Natural killer cell (primary cell): ENCODE measurements around the gene ZDHHC21. TPM values are rescaled to one million over a fixed set of nuclear protein-coding genes. Genes with fewer than 3 reads are reported as not detected.

Experiments used
- ATAC-seq, 3 donors: fragments of 150-1000 bp in 2 of 3; fragments of 200-7000 bp in 1 of 3; cut with Tn5 transposase; 1 replicate in 1 of 3; 2 replicates in 2 of 3; pipeline ENCODE4 v1.10.0; 2021; ENCODE audit warnings: mild to moderate bottlenecking in 2 of 3, moderate library complexity in 2 of 3
- DNase-seq, 2 donors: peaks; one replicate each; pipeline versions ENCODE4 v3.0.0 to v3.0.0-alpha.2; 2013 to 2021; ENCODE audit warnings: mixed read lengths in 1 of 2
- H3K27ac ChIP-seq: one replicate; pipeline ENCODE4 v1.5.1; 2013; ENCODE audit warnings: mild to moderate bottlenecking, low read length
- H3K27me3 ChIP-seq: one replicate; pipeline ENCODE4 v1.6.1; 2013; ENCODE audit warnings: low read length; ENCODE audit not compliant: control insufficient read depth, insufficient read depth
- H3K36me3 ChIP-seq: one replicate; pipeline ENCODE4 v1.6.1; 2013; ENCODE audit warnings: low read length; ENCODE audit not compliant: control insufficient read depth, insufficient read depth
- H3K4me1 ChIP-seq: one replicate; pipeline ENCODE4 v1.6.1; 2013; ENCODE audit warnings: low read length; ENCODE audit not compliant: control insufficient read depth, insufficient read depth
- H3K4me3 ChIP-seq: one replicate; pipeline ENCODE4 v1.5.1; 2013; ENCODE audit warnings: low read length
- H3K9me3 ChIP-seq: one replicate; pipeline ENCODE4 v1.6.1; 2013; ENCODE audit warnings: low read length; ENCODE audit not compliant: control insufficient read depth, insufficient read depth
- H3K27ac Mint-ChIP-seq, 2 donors: one replicate each; pipeline ENCODE4 v1.8.0; 2022; ENCODE audit warnings: mild to moderate bottlenecking in 2 of 2, mixed read lengths in 2 of 2, moderate library complexity in 1 of 2
- H3K27me3 Mint-ChIP-seq, 2 donors: one replicate each; pipeline ENCODE4 v1.8.0; 2022; ENCODE audit warnings: low read depth in 2 of 2, mixed read lengths in 2 of 2
- H3K36me3 Mint-ChIP-seq: one replicate; pipeline ENCODE4 v1.8.0; 2022; ENCODE audit warnings: mixed read lengths
- H3K4me1 Mint-ChIP-seq, 2 donors: one replicate each; pipeline ENCODE4 v1.8.0; 2022; ENCODE audit warnings: mixed read lengths in 2 of 2
- H3K4me3 Mint-ChIP-seq: one replicate; pipeline ENCODE4 v1.8.0; 2022; ENCODE audit warnings: mild to moderate bottlenecking, moderate library complexity, mixed read lengths
- H3K9me3 Mint-ChIP-seq, 2 donors: one replicate each; pipeline ENCODE4 v1.8.0; 2022; ENCODE audit warnings: mixed read lengths in 2 of 2
- CTCF ChIP-seq: fragments of 200-600 bp; IDR thresholded peaks from one replicate; pipeline ENCODE4 v1.8.0; 2022; ENCODE audit warnings: antibody characterized with exemption
- WGBS: methylation state at CpG from one replicate; pipeline ENCODE4 v1.1.7; 2013; ENCODE audit warnings: missing lambda C conversion rate; ENCODE audit not compliant: insufficient coverage; 5-methylcytosine and 5-hydroxymethylcytosine counted together
- intact Hi-C: fragments of 100-400 bp; cut with micrococcal nuclease; formaldehyde crosslinking; loops from one replicate; pipeline ENCODE4 v1.14.2; 2022
- total RNA-seq, 4 donors: library from RNA; stranded (reverse); fragments of 120-200 nt in 1 of 4; gene quantifications; one replicate each; pipeline versions ENCODE4 v1.2.3 to v1.2.4, GENCODE V29; 2013 to 2022

ZDHHC21 gene
- total RNA-seq, 3 donors from 2014 or later (not counting 1 experiment from before 2014, with no cell fraction given), result 9.2 to 17.8 (median 12.9) TPM

GRCh38 chr9:14652729-14653377 is 40.4 kb downstream of the ZDHHC21 start:
- Mint-ChIP-seq H3K4me1 (peaks cover 0 to 7% of the 10 kb centered on the region in 2 donors), H3K36me3 (peaks cover 24% of the 10 kb centered on the region), H3K9me3 (peaks cover 2 to 7% of the 10 kb centered on the region in 2 donors), H3K27me3 (no peaks in the 10 kb centered on the region), H3K27ac (no peak overlapping the region), H3K4me3 (no peak overlapping the region)
- Histone ChIP-seq H3K4me3 (no peak overlapping the region), H3K27ac (no peak overlapping the region), H3K36me3 (peaks cover 13% of the 10 kb centered on the region), H3K4me1 (no peaks in the 10 kb centered on the region), H3K27me3 (no peaks in the 10 kb centered on the region), H3K9me3 (no peaks in the 10 kb centered on the region)
- intact Hi-C loops, result loop anchor here (2.0 kb wide), 1 partner anchor 16 kb away; no protein-coding TSS in a partner anchor
- TF ChIP-seq CTCF, result no peak
- 94% methylated on average over 2 of the region's 4 CpGs for WGBS
- no peak for ATAC-seq
- DNase-seq, result no peak

DNA sequence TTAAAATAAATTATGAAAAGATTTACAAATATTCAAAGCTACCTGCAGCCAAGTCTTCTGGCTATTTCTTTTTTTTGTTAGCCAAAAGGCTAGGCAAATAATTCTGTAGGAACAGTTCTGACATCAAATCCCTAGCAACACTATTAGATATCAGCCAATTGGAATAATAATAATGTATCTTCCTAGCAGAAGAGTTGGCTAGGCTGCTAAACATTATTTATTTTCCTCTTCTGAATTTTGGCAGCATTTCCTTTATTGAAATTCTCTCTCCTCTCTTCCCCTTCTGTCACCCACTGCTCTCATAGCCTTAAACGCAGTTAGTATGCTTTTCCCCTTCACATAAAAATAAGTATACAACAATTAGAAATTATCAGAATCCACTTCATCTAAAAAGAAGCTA is 42.6 kb downstream of the ZDHHC21 start:
- Mint-ChIP-seq H3K9me3 (peaks cover 2 to 7% of the 10 kb centered on the region in 2 donors), H3K27ac (no peak overlapping the region), H3K4me1 (peaks cover under 1 to 20% of the 10 kb centered on the region in 2 donors), H3K27me3 (no peaks in the 10 kb centered on the region), H3K36me3 (peaks cover 24% of the 10 kb centered on the region), H3K4me3 (no peak overlapping the region)
- no peak for DNase-seq
- H3K27ac ChIP-seq, result no peak overlapping the region
- no peaks in the 10 kb centered on the region for H3K9me3 ChIP-seq
- H3K36me3 ChIP-seq, result peaks cover 9% of the 10 kb centered on the region
- WGBS, result 100% methylated on average over 1 of the region's 1 CpG
- no peak for ATAC-seq
- TF ChIP-seq CTCF, result no peak
- H3K27me3 ChIP-seq, result no peaks in the 10 kb centered on the region
- intact Hi-C loops, result no loop called here
- no peak overlapping the region for H3K4me3 ChIP-seq
- no peaks in the 10 kb centered on the region for H3K4me1 ChIP-seq

- Histone ChIP-seq H3K9me3 (no peaks in the 10 kb centered on the region), H3K4me3 (no peak overlapping the region), H3K27ac (no peak overlapping the region), H3K36me3 (no peaks in the 10 kb centered on the region), H3K27me3 (no peaks in the 10 kb centered on the region), H3K4me1 (no peaks in the 10 kb centered on the region)
- WGBS, result 100% methylated on average over 2 of the region's 3 CpGs
- Mint-ChIP-seq H3K4me1 (peaks cover 10 to 27% of the 10 kb centered on the region in 2 donors), H3K4me3 (no peak overlapping the region), H3K36me3 (no peaks in the 10 kb centered on the region), H3K27me3 (no peaks in the 10 kb centered on the region), H3K27ac (no peak overlapping the region), H3K9me3 (no peaks in the 10 kb centered on the region)
- DNase-seq (no peak), ATAC-seq (no peak)
- intact Hi-C loops, result no loop called here
- TF ChIP-seq CTCF, result no peak
Observed at GRCh38 chr9:14645648-14646047, 47.6 kb downstream of the ZDHHC21 start.

DNA sequence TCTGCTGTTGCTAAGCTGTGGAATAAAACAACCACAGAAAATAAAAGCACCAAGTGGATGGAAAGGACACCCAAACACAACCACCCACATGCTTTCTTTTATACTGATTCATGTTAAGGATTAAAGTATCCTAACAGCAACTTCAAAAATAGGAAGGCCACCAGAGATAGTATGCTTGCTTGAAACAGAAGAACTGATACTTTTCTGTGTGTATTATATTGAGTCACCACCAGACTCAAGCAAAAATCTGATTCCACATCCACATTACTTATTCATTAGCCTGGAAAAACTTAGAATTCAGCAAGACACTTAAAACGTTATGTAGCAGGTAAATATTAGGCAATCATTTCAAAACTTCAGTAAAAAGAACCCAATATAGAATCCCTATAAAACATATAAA is 52.3 kb downstream of the ZDHHC21 start:
- no peak for DNase-seq
- no peak for TF ChIP-seq CTCF
- no peak overlapping the region for H3K4me3 Mint-ChIP-seq
- Histone ChIP-seq H3K4me3 (no peak overlapping the region), H3K4me1 (no peaks in the 10 kb centered on the region), H3K27ac (no peak overlapping the region), H3K36me3 (peaks cover 3% of the 10 kb centered on the region), H3K9me3 (no peaks in the 10 kb centered on the region), H3K27me3 (no peaks in the 10 kb centered on the region)
- intact Hi-C loops, result no loop called here
- no peaks in the 10 kb centered on the region for H3K36me3 Mint-ChIP-seq
- H3K4me1 Mint-ChIP-seq, result peaks cover 15 to 20% of the 10 kb centered on the region in 2 donors
- H3K27me3 Mint-ChIP-seq, result no peaks in the 10 kb centered on the region
- no CpG with 5 or more reads among the region's 1 CpG for WGBS
- no peak for ATAC-seq
- no peak overlapping the region for H3K27ac Mint-ChIP-seq
- no peaks in the 10 kb centered on the region for H3K9me3 Mint-ChIP-seq
